HEK293 (cell line): Measurements from ENCODE around the gene VTN.

ENCODE experiments used
- ATF2 ChIP-seq: fragments of 450-650 bp; formaldehyde crosslinking; IDR thresholded peaks from 2 replicates; pipeline ENCODE4 v1.5.1; 2016; ENCODE audit warnings: missing biosample characterization, missing genetic modification characterization, low read depth
- CTCF ChIP-seq: fragments of 450-650 bp; formaldehyde crosslinking; IDR thresholded peaks from 2 replicates; pipeline ENCODE4 v1.5.1; 2016; ENCODE audit warnings: missing biosample characterization, missing genetic modification characterization
- KLF17 ChIP-seq: fragments of 450-650 bp; formaldehyde crosslinking; IDR thresholded peaks from 2 replicates; pipeline ENCODE4 v1.5.1; 2016; ENCODE audit warnings: missing biosample characterization, missing genetic modification characterization
- PATZ1 ChIP-seq: fragments of 450-650 bp; formaldehyde crosslinking; IDR thresholded peaks from 2 replicates; pipeline ENCODE4 v1.5.1; 2016; ENCODE audit warnings: missing biosample characterization, missing genetic modification characterization
- PBX3 ChIP-seq: sonication (generic); formaldehyde crosslinking; IDR thresholded peaks from 2 replicates; pipeline ENCODE4 v1.8.1; 2022; ENCODE audit warnings: mild to moderate bottlenecking, moderate library complexity, missing genetic modification reagents
- PRDM10 ChIP-seq: fragments of 450-650 bp; formaldehyde crosslinking; IDR thresholded peaks from 2 replicates; pipeline ENCODE4 v1.5.1; 2016; ENCODE audit warnings: missing biosample characterization, missing genetic modification characterization
- WT1 ChIP-seq: fragments of 450-650 bp; formaldehyde crosslinking; IDR thresholded peaks from 2 replicates; pipeline ENCODE4 v1.5.1; 2016; ENCODE audit warnings: missing biosample characterization, missing genetic modification characterization
- ZNF239 ChIP-seq: fragments of 450-650 bp; formaldehyde crosslinking; IDR thresholded peaks from 2 replicates; pipeline ENCODE4 v1.5.1; 2016; ENCODE audit warnings: missing biosample characterization, missing genetic modification characterization
- ZNF488 ChIP-seq: fragments of 450-650 bp; formaldehyde crosslinking; IDR thresholded peaks from 2 replicates; pipeline ENCODE4 v1.5.1; 2016; ENCODE audit warnings: missing biosample characterization, missing genetic modification characterization
- ZSCAN30 ChIP-seq: fragments of 450-650 bp; IDR thresholded peaks from 2 replicates; pipeline ENCODE4 v1.5.1; 2018; ENCODE audit warnings: missing biosample characterization, mild to moderate bottlenecking, missing genetic modification characterization, moderate library complexity

- no peak for TF ChIP-seq ZNF488 (tag by site-specific recombination)
- TF ChIP-seq PBX3 (CRISPR knock-in tag): no peak
- TF ChIP-seq CTCF: no peak
- TF ChIP-seq ZSCAN30 (tag by site-specific recombination): no peak
- no peak for TF ChIP-seq ZNF239 (tag by site-specific recombination)
- no peak for TF ChIP-seq PATZ1
- no peak for TF ChIP-seq WT1 (tag by site-specific recombination)
- TF ChIP-seq PRDM10: no peak
- no peak for TF ChIP-seq ATF2 (tag by site-specific recombination)
- TF ChIP-seq KLF17 (tag by site-specific recombination): no peak
These were observed 29.7 kb downstream of the VTN start for GRCh38 chr17:28340374-28340773.
